CD1c-positive myeloid dendritic cell (primary cell): Measurements from ENCODE around the gene HNRNPLL.
A peak's percentile ranks its signal among the peaks of the same experiment; 100 is the strongest.
"Not testable (repeated sequence)": the region's sequence is repeated elsewhere in the genome, so short reads cannot be mapped to it uniquely, and the experiment has no call there.

Source experiments
- DNase-seq: peaks from one replicate; pipeline ENCODE4 v3.0.0-alpha.2; 2016; ENCODE audit errors: extremely low spot score

HNRNPLL gene

DNA sequence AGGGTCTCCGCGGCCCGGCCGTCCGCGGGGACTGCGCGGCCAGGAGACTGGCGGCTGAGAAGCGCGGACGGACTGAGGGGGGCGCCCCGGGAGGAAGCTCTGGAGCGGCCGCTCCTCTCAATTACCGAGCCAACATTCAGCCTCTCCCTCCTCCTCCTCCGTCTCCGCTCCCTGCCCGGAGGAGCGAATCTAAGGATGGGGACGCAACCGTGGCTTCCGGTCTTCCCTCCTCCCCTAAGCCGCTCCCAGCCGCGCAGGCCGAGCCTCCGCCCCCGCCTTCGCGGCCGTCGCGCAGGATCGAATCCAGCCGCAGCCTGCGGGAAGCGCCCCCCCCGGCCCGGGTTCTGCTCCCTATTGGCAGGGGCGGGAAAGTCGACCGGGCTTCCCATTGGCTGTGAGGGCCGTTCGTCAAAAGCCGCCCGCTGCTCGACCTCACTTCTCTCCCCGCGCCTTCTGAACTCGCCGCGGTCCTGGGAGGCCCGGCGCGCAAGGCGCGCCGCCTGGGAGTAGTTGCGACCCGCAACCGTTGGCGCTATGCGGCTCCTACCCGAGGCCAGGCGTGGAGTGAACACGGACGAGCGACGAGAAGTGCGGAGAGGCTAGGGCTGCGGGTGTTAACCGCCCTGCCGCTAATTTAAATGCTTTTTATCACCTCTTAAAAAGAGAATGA lies at the start of gene HNRNPLL:
TSS of gene HNRNPLL (minus strand) at position 197 of the 670 bp plus-strand sequence. CDS start 302 bp downstream, outside the sequence.
- peak; percentile 98 for DNase-seq

DNA sequence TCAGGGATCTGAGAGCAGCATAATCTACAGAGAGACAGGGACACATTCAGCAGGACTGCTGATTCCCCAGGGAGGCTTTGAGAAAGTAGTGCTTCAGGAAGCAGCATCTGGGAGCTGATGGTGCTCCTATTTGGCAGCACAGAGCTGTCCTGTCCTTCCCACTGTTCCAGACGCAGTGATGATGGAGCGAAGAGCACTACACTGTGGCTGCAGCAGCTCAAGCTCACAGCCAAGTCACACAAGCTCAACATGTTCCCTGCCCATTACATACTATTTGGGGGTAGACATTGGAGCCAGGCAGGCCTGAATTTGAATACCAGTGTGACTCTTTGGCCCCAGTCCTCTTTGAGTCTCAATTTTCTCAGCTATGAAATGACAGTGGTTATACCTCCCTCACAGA lies 48.0 kb upstream of the HNRNPLL start:
- DNase-seq: no peak

DNA sequence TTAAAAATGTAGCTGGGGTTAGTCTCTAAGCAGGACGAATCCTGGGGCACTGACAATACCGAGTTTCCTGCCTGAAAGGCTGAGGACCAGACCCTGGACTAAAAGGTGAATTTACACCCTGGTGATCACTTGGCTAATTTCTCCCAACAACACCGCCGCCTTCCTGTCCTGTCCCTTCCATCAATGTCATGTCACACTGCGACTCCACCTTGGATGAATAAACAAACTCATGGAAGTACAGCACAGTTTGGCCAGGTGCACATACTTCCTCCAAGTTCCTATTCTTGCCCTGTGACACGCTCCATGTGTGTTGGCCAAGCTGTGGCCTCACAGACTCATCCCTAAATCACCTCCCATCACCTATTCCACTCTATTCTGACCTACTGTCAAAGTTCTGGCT lies 47.3 kb upstream of the HNRNPLL start:
- no peak for DNase-seq

DNA sequence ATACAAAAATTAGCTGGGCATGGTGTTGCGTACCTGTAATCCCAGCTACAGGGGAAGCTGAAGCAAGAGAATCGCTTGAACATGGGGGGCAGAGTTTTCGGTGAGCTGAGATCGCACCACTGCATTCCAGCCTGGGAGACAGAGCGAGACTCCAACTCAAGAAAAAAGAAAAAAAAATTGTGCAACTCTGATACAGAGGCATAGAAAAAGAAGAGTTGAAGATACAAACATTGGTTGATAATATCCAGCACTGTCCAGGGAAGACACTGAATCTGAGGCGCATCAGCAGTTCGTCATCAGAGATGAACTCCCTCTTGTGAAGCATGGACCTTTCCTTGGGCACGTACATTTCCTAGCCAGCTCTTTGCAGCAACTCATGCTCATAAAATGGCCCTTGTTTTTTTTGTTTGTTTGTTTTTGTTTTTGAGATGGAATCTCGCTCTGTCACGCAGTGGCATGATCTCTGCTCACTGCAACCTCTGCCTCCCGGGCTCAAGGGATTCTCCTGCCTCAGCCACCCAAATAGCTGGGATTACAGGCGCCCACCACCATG lies 46.5 kb upstream of the HNRNPLL start:
- no peak for DNase-seq

DNA sequence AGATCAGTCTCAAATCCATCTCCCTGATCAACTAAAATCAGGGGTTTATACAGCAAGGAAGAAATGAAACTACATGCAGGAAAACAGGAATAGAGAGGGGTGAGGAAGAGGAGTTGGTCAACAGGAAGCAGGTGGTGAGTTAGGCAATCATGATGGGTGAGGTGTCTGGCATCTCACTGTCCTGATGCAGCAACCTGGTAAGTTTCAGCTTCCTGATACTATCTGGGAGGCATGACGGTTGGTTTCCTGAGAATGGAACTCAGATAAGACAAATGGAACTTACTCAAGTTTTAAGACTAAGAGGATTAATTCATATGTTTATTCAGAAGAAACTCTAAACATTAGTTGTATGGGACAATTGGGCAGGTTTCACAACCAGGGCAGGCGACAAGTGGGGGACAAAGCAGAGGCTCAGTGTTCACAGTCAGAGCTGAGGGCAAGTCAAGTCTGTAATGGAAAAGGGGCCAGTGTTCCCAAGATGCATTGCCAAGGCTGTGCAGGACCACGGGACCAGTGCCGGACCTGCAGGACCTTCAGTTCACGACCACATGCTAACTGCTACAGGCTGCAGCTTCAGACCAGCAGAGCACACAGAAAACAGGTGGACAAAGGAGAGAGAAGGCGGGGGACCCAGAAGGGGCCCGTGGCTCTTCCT lies 45.5 kb upstream of the HNRNPLL start:
- peak; percentile 53 for DNase-seq

DNA sequence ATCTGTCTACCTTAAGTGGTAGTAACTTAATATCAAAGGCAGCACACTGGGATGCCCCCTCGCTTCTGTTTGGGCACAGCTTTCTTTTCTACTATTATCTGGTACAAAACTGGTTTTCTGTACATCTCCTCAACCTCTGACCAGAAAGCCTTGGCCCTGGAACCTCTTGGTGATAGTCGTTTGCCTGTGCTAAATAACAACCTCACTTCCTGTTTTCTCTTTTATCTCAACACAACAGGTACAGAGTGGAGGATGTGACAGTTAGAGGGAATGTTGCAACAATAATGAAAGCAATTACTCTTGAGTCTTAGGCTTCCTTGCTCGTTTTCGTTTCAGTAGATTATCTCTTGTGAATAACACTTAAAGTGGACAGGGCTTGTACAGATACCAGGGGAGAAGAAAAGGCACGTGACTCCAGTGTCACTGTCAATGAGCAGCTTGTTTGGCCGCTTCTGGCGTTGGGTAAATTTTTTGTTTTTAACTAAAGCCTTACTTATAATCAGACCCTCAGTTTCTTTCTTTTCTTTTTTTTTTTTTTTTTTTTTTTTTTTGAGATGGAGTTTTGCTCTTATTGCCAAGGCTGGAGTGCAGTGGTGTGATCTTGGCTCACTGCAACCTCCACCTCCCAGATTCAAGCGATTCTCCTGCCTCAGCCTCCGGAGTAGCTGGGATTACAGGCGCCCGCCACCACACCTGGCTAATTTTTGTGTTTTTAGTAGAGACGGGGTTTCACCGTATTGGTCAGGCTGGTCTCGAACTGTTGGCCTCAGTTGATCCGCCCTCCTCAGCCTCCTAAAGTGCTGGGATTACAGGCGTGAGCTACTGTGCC lies 41.2 kb upstream of the HNRNPLL start:
- not testable (repeated sequence) for DNase-seq

DNA sequence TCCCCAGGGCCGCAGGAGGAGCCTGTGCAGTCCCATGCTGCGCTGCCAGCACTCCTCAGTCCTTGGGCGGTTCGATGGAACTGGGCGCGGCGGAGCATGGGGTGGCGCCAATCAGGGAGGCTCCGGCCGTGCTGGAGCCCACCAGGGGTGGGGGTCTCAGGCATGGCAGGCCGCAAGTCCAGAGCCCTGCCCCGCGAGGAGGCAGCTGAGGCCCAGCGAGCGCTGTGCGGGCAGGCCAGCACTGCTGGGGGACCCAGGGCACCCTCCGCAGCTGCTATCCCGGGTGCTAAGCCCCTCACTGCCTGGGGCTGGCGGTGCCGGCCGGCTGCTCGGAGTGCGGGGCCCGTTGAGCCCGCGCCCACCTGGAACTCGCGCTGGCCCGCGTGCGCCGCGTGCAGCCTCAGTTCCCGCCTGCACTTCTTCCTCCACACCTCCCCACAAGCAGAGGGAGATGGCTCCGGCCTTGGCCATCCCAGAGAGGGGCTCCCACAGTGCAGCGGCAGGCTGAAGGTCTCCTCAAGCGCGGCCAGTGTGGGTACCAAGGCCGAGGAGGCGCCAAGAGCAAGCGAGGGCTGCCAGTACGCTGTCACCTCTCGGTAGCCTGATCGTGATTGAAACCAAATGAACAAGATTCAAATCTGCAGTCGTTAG lies 40.4 kb upstream of the HNRNPLL start:
- DNase-seq: no peak

DNA sequence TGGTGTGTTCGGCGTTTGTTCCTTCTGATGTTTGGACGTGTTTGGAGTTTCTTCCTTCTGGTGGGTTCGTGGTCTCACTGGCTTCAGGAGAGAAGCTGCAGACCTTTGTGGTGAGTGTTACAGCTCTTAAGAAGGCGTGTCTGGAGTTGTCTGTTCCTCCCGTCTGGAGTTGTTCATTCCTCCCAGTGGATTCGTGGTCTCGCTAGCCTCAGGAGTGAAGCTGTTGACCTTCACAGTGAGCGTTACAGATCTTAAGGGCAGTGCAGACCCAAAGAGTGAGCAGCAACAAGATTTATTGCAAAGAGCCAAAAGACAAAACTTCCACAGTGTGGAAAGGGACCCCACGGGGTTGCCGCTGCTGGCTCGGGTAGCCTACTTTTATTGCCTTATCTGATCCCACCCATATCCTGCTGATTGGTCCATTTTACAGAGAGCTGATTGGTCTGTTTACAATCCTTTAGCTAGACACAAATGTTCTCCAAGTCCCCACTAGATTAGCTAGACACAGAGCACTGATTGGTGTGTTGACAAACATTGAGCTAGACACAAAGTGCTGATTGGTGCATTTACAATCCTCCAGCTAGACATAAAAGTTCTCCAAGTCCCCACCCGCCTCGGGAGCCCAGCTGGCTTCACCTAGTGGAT lies 39.8 kb upstream of the HNRNPLL start:
- not testable (repeated sequence) for DNase-seq

DNA sequence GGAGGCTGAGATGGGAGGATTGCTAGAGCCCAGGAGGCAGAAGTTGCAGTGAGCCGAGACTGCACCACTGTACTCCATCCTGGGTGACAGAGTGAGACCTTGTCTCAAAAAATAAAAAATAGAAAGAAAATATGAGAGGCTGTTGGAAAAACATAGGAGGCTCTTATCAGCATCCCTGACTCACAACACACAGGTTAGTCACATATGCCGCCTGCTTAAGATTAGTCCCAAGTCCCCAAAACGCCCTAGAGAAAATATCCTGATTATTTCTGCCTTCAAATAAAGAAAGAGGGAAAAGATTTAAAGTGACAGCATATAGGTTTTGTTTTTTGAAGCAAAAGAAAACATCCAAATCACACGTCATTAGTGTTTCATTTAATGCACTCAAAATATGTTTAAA lies 33.3 kb upstream of the HNRNPLL start:
- no peak for DNase-seq

DNA sequence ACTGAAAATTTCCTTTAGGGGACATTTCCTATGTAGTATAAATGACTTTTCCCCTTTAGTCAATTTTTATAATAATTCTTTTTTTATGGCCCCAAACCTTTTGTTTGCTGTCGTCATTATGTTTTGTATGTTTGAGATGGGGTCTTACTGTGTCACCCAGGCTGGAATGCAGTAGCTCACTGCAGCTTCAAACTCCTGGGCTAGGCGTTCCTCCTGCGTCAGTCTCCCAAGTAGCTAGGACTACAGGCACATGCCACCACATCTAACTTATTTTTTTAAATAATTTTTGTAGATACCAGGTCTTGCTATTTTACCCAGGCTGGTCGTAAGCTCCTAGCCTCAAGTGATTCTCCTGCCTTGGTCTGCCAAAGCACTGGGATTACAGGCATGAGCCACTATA lies 32.4 kb upstream of the HNRNPLL start:
- DNase-seq: no peak

DNA sequence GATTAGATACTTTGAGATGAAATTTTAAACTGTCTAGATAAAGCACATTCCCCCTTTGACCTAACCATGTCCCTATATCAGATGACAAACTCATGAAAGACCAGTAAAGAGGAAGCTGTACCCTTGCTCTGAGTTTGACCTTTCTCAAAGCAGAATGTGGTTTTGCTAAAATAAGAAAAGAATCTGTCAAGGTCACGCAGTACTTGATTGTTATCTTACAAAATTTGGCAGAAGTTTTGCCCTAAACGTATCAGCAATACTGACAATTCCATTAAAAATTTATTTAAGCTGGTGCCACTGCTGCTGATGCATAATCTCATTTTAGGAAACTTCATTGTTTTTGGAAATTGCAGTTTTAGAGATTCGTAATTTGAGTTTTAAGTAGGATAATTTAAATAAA lies 32.0 kb upstream of the HNRNPLL start:
- peak; percentile 75 for DNase-seq

DNA sequence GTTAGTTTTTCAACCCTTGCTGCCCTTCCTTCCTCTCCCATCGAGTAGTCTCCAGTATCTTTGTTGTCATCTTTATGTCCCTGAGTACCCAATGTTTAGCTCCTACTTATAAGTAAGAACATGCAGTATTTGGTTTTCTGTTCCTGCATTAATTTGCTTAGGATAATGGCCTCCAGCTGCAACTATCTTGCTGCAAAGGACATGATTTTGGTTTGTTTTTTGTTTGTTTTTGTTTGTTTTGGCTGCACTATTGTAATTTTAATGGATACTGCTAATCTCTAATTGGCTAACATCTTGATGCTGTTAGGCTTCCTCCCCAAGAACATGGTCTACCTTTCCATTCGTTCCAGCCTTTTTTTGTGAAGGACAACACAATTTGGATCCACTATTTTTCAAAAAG lies 31.2 kb upstream of the HNRNPLL start:
- DNase-seq: no peak

DNA sequence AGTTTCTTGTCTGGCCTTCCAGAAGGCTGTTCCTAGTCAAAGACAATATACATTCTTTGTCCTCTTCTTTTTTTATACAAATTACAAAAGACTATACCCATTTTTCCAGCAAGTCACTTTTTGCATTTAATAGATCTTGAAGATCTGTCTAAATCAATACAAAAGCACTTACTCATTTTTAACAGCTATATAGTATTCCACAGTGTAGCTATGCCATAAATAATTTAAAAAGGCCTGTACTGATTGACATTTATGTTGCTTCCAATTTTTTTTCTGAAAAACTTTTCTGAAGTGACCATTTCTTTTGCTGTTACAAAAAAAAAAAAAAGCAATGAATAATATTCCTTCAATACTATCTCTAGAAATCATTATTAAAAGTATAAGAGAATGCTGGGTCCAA lies 30.3 kb upstream of the HNRNPLL start:
- DNase-seq: no peak

DNA sequence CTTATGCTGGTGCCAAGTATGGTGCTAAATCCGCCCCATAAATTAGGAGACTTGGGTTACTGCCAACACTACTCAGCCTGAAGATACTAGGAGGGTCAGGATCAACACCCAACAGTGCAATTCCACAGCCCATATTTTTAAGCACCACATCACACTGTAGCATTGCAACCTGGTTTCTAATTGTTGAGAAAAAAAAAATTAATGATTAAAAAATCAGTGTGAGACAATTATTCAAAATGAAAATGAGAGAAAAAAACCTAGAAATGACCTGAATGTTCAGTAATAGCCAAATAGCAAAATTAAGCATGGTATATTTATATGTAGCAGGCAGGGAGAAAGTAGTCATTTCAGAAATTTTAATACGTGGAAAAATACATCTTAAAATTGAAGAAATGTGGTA lies 29.2 kb upstream of the HNRNPLL start:
- DNase-seq: no peak

DNA sequence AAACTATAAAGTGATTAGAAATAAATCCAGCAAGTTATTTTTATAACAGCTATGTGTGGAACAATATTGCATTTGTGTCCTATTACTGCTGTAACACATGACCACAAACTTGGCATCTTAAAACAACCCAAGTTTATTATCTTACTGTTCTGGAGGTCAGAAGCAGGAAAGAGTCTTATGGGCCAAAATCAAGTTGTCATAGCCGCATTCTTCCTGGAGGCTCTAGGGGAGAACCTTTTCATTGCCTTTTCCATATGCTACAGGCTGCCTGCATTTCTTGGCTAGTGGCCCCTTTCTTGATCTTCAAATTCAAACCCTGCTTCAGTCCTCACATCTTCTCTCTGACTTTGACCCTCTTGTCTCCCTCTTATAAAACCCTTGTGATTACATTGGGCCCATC lies 27.0 kb upstream of the HNRNPLL start:
- DNase-seq: no peak

DNA sequence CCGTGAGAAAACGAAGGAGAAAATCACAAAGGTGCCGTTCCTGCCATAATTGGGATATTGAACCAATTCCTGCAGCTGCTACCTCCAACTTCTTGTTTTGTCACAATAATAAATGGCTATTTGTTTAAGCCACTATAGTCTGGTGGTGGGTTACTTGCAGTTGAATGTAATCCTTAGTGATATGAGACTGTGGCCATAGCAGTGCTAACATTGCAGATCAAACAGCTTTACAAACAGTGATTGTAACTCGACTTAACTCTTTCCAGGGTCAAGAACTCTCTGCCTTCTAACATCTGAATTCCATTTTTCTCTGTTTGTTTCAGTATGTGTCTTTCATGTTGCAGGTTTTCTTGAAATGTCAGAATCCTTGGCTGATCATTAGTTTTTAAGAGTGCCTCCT lies 24.7 kb upstream of the HNRNPLL start:
- DNase-seq: no peak

DNA sequence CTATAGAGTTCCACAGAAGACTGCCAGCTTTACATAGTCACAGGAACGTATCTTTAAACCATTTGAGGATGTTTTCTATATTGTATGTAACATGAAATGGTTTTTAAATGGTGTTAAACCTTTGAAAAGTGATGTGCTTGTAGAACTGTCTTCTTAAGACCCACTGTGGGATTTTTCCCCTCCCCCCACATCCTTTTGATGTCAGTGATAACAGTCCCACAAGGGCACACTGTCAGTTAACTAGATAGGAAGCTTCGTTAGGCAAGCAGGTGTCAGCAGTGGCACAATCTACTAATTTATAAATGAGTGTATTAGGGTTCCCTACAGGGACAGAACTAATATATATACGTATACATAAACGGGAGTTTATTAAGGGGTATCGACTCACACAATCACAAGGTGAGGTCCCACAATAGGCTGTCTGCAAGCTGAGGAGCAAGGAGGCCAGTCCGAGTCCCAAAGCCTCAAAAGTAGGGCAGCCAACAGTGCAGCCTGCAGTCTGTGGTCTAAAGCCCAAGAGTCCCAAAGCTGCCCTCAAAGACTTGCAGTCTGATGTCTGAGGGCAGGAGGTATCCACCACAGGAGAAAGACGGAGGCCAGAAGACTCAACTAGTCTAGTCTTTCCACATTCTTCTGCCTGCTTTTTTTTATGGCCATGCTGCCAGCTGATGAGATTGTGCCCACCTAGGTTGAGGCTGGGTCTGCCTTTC lies 23.8 kb upstream of the HNRNPLL start:
- DNase-seq: no peak

DNA sequence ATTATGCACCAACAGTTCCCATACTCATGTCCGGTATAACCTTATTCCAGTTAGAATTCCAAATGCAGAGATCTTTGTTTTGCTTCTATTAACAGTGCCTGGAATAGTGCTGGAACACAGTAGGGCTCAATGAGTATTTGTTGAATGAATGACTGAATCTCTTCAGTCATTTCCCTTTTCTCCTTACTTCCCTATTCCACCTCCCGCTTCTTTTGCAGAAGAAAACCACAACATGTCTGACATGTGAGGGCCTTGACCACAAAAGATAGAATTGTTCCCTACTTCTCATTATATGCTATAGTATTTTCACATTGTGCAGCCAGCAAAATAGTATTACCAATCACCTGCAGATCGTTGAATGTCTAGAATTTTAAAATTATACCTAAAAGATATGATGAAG lies 19.5 kb upstream of the HNRNPLL start:
- peak; percentile 85 for DNase-seq

DNA sequence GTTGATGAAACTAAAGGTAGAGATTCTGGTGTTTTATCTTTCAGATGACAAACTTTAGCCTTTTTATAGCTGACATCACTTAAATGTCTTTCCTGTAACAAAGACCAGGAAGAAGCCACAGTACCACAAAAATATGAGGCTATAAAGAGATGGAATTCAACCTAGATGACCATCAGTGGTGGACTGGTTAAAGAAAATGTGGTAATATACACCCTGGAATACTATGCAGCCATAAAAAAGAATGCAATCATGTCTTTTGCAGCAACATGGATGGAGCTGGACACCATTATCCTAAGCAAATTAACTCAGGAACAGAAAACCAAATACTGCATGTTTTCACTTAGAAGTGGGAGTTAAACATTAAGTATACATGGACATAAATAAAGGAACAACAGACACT lies 18.3 kb upstream of the HNRNPLL start:
- no peak for DNase-seq

DNA sequence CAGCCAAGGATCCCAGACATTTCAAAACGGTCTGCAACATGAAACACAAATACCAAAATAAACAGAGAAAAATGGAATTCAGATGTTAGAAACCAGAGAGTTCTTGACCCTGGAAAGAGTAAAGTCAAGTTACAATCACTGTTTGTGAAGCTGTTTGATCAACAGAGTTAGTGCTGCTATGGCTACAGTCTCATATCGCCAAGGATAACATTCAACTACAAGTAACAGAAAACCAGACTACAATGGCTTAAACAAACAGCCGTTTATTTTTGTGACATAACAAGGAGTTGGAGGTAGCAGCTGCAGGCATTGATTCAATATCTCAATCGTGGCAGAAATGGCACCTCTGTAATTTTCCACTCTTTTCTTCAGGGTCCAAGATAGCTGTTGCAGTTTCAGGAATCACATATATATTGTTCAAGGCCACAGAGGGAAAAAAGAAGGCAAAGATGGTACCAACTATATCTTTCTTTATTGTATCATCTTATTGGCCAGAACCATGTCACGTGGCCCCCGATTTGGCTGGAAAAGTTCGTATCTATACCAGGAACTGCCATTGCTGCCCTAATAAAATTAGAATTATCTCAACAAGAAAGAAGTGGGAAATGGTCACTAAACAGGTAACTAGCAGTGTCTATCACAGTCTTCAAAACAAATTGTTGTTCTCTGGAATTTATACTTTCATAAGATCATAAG lies 17.7 kb upstream of the HNRNPLL start:
- peak; percentile 30 for DNase-seq
